HG03060 (cell line): ENCODE results near the gene TAF9.
"Not testable (repeated sequence)": the region's sequence is repeated elsewhere in the genome, so short reads cannot be mapped to it uniquely, and the experiment has no call there.

ENCODE experiments used
- ATAC-seq: cut with Tn5 transposase; IDR thresholded peaks from one replicate; pipeline ENCODE4 v1.9.1; 2021; ENCODE audit warnings: low read depth, moderate number of reproducible peaks; ENCODE audit not compliant: unreplicated experiment

The TAF9 gene

GRCh38 chr5:69341520-69342161 lies 27.7 kb downstream of the TAF9 start:
- no peak for ATAC-seq

- no peak for ATAC-seq
Observed at GRCh38 chr5:69335341-69335935, 33.9 kb downstream of the TAF9 start.

- ATAC-seq: no peak
Observed at GRCh38 chr5:69334793-69335268, 34.5 kb downstream of the TAF9 start.

GRCh38 chr5:69333668-69334315 lies 35.5 kb downstream of the TAF9 start:
- not testable (repeated sequence) for ATAC-seq

GRCh38 chr5:69331528-69332445 lies 37.5 kb downstream of the TAF9 start:
- ATAC-seq: no peak

- no peak for ATAC-seq
Observed at GRCh38 chr5:69329905-69330489, 39.3 kb downstream of the TAF9 start.

- no peak for ATAC-seq
Observed at GRCh38 chr5:69326365-69326764, 43.0 kb downstream of the TAF9 start.

GRCh38 chr5:69317391-69317790 lies 51.9 kb downstream of the TAF9 start:
- ATAC-seq: no peak

GRCh38 chr5:69315972-69316371 lies 53.3 kb downstream of the TAF9 start:
- no peak for ATAC-seq
